Measurements from ENCODE around the gene SNRNP40.
"Not testable (repeated sequence)": the region's sequence is repeated elsewhere in the genome, so short reads cannot be mapped to it uniquely, and the experiment has no call there.

The SNRNP40 gene

GRCh38 chr1:31296486-31297276 lies at the start of gene SNRNP40, which contains the start of gene ZCCHC17:
Gene SNRNP40, minus strand, starts transcription at chr1:31296788. Its CDS starts 37 bp downstream, at chr1:31296751.
Gene ZCCHC17, plus strand, starts transcription at chr1:31297032. Its CDS starts 13,067 bp downstream, at chr1:31310099.
- peak; percentile 99 for DNase-seq (ENCODE audit: low read depth)

DNA sequence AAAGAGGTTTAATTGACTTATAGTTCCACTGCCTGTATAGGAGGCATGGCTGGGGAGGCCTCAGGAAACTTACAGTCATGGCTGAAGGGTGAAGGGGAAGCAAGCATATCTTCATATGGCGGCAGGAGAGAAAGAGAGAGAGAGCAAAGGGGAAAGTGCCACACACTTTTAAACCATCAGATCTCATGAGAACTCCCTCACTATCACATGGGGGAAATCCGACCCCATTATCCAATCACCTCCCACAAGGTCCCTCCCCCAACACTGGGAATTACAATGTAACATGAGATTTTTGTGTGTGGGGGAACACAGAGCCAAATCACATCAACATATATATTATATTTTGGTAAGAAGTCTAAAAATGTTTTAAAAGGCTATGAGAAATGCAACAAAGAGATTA lies 49.0 kb upstream of the SNRNP40 start:
- no peak for DNase-seq (ENCODE audit: low read depth)

DNA sequence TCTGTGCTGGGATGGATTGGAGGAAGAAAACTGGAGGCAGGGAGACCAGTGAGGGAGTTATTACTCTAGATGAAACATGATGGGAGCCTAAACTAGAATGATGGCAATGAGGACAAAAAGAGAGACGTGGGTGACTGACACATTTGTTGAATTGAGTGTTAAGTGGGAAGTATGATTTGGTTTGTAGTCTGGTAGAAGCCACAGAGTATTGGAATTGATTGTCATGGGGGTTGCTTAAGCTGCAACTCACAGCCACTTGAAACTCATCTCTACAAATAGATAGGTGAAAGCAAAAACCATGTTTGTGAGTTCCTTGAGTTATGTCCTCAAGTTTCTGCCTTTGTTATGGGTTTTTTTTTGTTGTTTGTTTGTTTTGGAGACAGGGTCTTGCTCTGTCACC lies 47.9 kb upstream of the SNRNP40 start:
- DNase-seq (ENCODE audit: low read depth), result no peak

DNA sequence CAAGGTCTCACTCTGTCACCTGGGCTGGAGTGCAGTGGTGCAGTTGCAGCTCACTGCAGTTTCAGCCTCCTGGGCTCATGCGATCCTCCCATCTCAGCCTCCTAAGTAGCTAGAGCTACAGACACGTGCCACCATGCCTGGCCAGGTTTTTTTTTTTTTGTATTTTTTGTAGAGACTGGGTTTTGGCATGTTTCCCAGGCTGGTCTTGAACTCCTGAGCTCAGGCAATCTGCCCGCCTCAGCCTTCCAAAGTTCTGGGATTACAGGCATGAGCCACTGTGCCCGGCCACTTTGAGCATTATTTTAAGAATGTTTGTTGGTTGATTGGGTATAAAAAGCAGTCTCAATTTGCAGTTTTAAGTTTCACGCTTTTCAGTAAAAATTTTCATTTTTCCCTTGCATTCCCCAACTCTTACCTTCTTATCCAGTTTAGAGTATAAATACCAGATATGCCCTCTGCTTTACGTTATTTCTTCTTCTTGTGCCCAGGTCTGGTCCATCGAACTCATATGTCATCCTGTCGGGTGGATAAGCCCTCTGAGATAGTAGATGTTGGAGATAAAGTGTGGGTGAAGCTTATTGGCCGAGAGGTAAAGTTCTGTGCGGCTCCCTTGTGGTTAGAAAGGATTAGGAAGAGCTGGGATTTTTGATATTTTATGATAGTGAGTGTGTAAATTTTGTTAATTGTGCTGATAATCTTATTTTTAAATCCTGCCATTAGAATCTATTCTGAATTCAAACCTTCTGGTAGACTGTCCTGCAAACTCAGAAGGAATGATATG lies 40.3 kb upstream of the SNRNP40 start:
- no peak for DNase-seq (ENCODE audit: low read depth)

DNA sequence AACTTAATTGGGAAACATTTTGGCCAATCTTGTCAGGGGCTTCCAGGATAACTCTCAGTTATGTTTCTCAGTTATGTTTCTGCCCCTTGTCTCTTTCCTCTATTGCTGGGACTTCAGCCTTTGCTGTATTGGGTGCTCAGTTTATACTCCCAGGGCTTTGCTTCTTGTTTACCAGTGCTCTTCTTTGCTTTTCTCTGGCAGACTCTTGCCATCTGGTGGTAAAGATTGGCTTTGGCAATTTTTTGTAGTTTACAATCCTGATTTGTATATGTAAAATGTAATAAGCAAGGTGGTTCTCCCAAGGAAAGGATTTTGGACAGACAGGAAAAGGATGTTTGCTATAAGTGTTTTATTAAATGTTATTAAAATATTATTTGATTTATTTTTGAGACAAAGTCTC lies 38.4 kb upstream of the SNRNP40 start:
- peak; percentile 14 for DNase-seq (ENCODE audit: low read depth)

DNA sequence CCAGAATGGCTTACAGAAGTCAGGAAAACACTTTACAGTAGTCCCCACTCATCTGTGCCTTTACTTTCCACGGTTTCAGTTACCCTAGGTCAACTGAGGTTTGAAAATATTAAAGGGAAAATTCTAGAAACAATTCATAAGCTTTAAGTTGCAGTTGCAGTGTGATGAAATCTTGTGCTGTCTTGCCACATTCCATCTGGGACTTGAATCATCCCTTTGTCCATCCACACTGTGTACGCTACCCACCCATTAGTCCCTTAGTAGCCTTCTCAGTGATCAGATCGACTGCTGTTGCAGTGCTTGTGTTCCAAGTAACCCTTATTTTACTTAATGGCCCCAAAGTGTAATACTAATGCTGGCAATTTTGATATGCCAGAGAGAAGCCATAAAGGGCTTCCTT lies 30.8 kb upstream of the SNRNP40 start:
- DNase-seq (ENCODE audit: low read depth), result no peak

DNA sequence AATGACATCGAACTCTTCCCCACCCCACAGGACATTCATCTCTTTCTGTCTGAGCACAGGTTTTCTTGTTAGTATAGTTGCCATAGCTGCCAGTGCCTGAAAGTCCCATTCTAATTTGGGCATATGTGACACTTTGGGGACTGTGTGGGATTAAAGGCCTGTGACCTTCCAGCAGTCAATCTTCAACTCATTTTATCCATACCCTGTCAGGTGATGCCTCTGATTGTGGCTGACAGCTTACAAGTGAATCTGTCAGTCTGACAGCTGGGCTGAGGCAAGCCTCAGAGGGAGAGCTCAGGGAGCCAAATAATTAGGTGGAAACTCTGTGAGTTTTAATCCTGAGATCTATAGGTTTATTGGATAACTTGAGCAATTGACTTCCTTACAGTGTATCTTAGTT lies 29.9 kb upstream of the SNRNP40 start:
- DNase-seq (ENCODE audit: low read depth), result no peak

GRCh38 chr1:31324992-31325391 lies 28.4 kb upstream of the SNRNP40 start:
- DNase-seq (ENCODE audit: low read depth), result no peak

- no peak for DNase-seq (ENCODE audit: low read depth)
These were observed 27.5 kb upstream of the SNRNP40 start for GRCh38 chr1:31324093-31324492.

GRCh38 chr1:31318146-31318545 lies 21.6 kb upstream of the SNRNP40 start:
- no peak for DNase-seq (ENCODE audit: low read depth)

GRCh38 chr1:31315902-31316301 lies 19.3 kb upstream of the SNRNP40 start:
- DNase-seq (ENCODE audit: low read depth), result no peak

DNA sequence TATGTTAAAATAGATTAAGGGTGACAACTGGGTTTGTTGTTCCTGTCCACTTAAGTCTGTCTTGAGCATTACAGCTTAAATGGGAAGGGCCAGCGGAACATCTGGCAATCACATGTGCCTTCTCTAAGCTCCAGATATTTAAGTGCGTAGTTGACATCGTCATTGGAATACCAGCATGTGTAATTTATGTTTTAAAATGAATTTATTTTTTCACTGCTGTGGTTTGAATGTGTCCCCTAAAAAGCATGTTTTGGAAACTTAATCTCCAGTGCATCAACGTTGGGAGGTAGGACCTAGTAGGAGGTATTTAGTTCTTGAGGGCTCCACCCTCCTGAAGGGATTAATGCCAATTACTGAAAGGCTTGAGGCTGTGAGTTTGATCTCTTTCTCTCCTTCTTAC lies 13.6 kb upstream of the SNRNP40 start:
- no peak for DNase-seq (ENCODE audit: low read depth)

DNA sequence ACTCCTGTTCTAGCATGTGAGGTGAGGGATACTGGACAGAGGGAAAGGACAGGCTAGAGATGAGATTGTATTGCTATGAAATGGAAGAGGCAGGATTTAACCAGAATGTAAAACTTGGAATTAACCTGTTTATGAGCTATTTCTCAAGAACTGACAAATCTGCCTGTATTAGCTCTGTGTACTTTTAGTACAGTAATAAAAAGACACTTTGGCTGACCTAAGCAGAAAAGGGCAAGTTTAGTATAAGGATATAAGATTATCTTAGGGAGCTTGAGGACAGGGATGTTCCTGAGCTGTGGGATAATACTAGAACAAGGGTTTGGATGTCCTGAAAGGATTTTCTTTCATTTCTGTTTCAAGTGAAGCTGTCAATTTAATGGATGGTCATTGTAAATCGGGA lies 11.4 kb upstream of the SNRNP40 start:
- no peak for DNase-seq (ENCODE audit: low read depth)

- DNase-seq (ENCODE audit: low read depth), result peak; percentile 85
These were observed 9.7 kb upstream of the SNRNP40 start for GRCh38 chr1:31306278-31306677.

DNA sequence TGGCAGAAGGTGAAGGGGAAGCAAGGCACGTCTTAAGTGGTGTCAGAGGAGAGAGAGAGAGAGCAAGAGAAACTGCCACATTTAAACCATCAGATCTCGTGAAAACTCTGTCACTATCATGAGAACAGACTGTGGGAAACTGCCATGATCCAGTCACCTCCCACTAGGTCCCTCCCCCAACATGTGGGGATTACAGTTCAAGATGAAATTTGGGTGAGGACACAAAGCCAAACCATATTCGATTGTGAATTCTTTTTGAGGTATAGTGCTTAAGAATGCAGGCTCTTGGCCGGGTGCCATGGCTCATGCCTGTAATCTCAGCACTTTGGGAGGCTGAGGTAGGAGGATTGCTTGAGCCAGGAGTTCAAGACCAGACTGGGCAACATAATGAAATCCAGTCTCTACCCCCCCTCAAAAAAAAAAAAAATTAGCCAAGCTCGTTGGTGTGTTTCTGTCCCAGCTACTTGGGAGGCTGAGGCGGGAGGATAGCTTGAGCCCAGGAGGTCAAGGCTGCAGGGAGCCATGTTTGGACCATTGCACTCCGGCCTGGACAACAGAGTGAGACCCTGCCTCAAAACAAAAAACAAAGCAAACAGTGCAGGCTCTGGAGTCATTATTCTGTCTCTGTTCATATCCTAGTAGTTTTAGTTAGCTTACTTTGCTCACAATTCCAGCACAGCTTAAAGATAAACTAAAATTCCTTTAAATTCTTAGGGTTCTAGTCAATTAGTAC lies 6.3 kb upstream of the SNRNP40 start:
- no peak for DNase-seq (ENCODE audit: low read depth)

DNA sequence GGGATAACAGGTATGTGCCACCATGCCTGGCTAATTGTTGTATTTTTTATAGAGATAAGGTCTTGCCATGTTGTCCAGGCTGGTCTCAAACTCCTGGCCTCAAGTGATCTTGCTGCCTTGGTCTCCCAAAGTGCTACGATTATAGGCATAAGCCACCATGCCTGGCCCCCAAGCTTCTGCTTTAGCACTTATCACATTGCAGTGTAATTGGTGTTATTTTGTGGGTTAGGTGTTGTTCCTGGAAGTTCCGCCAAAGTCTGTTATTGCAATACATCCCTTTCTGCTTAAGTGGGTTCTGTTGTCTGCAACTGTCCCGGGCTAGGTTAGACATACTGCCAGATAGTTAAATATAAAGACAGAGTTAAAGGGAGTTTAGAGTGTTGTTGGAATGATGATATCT lies 3.6 kb upstream of the SNRNP40 start:
- no peak for DNase-seq (ENCODE audit: low read depth)

DNA sequence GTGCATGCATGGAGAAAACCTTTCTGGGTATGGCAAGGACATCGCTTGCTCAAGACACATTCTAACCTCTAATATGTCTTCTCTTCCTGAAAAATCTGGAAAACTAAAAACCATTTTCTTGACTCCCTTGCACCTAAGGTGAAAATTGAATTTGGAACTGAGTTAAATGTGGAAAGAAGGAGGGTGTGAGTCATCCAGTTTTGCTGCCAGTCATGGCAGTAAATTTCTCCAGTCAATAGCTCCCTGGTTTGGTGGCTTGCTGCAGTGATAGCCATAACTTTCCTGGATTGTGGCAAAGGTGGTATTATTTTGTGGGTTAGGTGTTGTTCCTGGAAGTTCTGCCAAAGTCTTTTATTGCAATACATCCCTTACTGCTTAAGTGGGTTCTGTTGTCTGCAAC lies 2.8 kb upstream of the SNRNP40 start:
- no peak for DNase-seq (ENCODE audit: low read depth)

DNA sequence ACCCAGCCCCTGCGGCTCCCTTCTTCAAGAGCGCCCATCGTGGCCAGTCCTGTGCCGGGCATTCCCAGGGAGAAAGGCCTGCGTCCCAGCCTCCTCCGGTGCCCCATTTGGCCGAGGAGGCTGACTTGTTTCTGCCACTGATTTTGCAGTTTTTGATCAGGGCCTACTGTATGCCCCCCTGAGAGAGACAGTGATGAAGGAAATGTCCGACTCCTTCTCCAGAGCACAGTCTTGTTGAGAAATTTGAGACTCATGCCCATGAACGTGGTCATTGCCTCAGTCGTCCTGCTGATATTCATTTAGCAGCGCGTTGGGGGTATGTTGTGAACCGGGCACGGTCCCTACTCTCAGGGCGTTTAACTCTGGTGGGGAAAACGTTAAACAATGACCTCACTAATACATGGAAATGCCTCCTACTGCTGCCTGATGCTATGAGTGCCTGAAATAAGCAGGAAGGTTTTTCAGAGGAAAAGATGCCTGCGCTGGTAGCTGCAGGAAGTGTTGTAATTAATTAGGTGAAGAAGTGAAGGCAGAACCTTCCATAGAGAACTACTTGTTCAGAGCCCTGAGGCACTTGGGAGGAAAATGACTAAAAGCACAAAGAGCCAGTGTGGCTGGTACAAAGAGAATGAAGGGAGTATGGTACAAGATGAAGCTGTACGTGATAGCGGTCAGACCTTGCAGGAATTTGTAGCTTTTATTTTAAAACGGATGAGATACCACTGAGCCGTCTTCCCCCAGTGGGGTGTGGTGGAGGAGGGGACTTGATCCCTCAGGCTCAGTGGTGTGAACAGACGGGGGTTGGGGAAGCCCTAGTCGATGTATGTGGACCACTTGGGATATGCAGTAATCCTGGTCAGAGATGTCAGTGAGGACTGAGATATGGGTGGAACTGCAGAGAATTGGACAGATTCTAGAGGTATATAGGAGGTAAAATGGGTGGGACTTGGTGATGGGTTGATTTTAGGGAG lies 974 bp upstream of the SNRNP40 start:
- no peak for DNase-seq (ENCODE audit: low read depth)

DNA sequence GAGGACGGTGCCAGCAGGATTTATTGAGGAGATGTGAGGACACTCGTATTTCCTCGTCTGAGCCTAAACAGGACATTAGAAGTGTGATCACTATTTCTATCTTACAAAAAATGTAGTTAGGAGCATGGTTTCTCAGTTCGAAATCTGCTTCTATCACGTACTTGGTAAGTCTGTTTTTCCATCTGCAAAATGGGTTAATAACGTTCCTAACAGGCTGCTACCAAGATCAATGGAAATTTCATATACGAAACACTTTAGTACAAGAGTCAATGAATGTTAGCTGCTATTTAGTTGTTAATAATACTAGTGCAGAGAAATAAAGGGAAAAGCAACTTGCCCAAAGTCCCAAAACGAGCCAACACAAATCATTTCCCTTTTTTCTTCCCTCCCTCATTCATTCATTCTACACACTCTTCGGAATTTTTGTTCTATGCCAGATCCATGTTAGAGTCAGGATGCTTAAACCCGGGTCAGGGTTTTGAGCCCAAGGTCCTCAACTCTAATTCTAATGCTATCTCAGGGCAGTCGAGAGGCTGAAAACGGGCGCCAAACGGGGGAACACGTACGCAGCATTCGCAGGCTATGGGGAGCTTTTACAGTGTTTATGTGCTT lies 608 bp downstream of the SNRNP40 start:
- no peak for DNase-seq (ENCODE audit: low read depth)

DNA sequence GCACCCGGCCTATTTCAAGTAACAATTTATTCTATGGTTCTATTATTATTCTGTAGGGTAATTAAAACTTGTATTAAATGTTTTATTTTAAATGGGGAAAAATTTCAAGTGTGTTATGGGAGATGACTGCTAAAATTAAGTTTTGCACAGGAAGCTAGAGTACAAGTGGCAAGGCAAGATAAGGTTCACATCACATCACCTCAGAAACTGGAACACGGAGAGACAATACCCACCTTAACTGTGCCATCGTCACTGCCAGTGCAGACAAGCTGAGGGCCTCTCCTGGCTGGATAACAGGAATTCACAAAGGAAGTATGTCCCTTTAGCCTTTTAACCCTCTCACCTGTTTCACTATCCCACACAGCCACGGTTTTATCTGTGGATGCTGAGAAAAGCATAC lies 7.6 kb downstream of the SNRNP40 start:
- no peak for DNase-seq (ENCODE audit: low read depth)

DNA sequence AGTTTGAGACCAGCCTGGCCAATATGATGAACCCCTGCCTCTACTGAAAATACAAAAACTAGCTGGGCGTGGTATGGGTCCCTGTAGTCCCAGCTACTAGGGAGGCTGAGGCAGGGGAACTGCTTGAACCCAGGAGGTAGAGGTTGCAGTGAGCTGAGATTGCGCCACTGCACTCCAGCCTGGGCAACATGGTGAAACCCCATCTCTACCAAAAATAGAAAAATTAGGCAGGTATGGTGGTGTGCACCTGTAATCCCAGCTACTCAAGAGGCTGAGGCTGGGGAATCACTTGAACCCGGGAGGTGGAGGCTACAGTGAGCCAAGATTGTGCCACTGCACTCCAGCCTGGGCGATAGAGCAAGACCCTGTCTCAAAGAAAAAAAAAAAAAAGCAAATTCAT lies 8.8 kb downstream of the SNRNP40 start:
- DNase-seq (ENCODE audit: low read depth), result not testable (repeated sequence)

All from HS-5 (cell line).